ENCODE results near the gene DNAH8.
"Not testable (repeated sequence)": the region's sequence is repeated elsewhere in the genome, so short reads cannot be mapped to it uniquely, and the experiment has no call there.

The DNAH8 gene

GRCh38 chr6:38848760-38849159, 133.6 kb downstream of the DNAH8 start:
- no peak for DNase-seq

GRCh38 chr6:38852215-38852614, 137.1 kb downstream of the DNAH8 start:
- no peak for DNase-seq

GRCh38 chr6:38853236-38853635, 138.1 kb downstream of the DNAH8 start:
- DNase-seq, result no peak

- DNase-seq, result no peak
Observed at GRCh38 chr6:38856492-38856891, 141.4 kb downstream of the DNAH8 start.

GRCh38 chr6:38857815-38858214, 142.7 kb downstream of the DNAH8 start:
- no peak for DNase-seq

GRCh38 chr6:38860041-38860440, 144.9 kb downstream of the DNAH8 start:
- DNase-seq, result no peak

- DNase-seq, result no peak
Observed at GRCh38 chr6:38861926-38862401, 146.9 kb downstream of the DNAH8 start.

- no peak for DNase-seq
Observed at GRCh38 chr6:38865521-38866174, 150.5 kb downstream of the DNAH8 start.

- DNase-seq, result no peak
Observed at GRCh38 chr6:38867726-38868125, 152.6 kb downstream of the DNAH8 start.

- peak; percentile 69 to 77 for DNase-seq
Observed at GRCh38 chr6:38871741-38872568, 156.8 kb downstream of the DNAH8 start.

GRCh38 chr6:38873001-38873400, 157.9 kb downstream of the DNAH8 start:
- no peak for DNase-seq

GRCh38 chr6:38873816-38874215, 158.7 kb downstream of the DNAH8 start:
- not testable (repeated sequence) for DNase-seq

- peak; percentile 13 to 47 for DNase-seq
Observed at GRCh38 chr6:38876475-38876874, 161.4 kb downstream of the DNAH8 start.

- DNase-seq, result no peak
Observed at GRCh38 chr6:38877721-38878120, 162.6 kb downstream of the DNAH8 start.

- no peak for DNase-seq
Observed at GRCh38 chr6:38882157-38882556, 167.0 kb downstream of the DNAH8 start.

- no peak for DNase-seq
Observed at GRCh38 chr6:38897507-38897906, 182.4 kb downstream of the DNAH8 start.

GRCh38 chr6:38901802-38902522, 186.9 kb downstream of the DNAH8 start:
- no peak for DNase-seq

GRCh38 chr6:38906582-38906981, 191.5 kb downstream of the DNAH8 start:
- no peak for DNase-seq

GRCh38 chr6:38907264-38907663, 192.2 kb downstream of the DNAH8 start:
- no peak for DNase-seq

GRCh38 chr6:38909015-38909730, 194.1 kb downstream of the DNAH8 start:
- DNase-seq, result no peak

GRCh38 chr6:38910207-38910606, 195.1 kb downstream of the DNAH8 start:
- no peak for DNase-seq

- DNase-seq, result no peak
Observed at GRCh38 chr6:38912378-38912777, 197.3 kb downstream of the DNAH8 start.

Measured in activated CD4-positive, alpha-beta T cell treated with anti-CD3 and anti-CD28 coated beads, Interleukin-2, amount 50 U/mL, for 48 hours (primary cell).